ENCODE data around the gene BORA.
"Not testable (repeated sequence)": the region's sequence is repeated elsewhere in the genome, so short reads cannot be mapped to it uniquely, and the experiment has no call there.

BORA gene

GRCh38 chr13:72727417-72728289, at the start of gene BORA, which contains the start of gene MZT1:
Gene BORA, plus strand, starts transcription at chr13:72727923. Its CDS starts 1,018 bp downstream, at chr13:72728941.
Gene MZT1, minus strand, starts transcription at chr13:72727629. Its CDS starts 27 bp downstream, at chr13:72727602.
- DNase-seq: peak; percentile 96

GRCh38 chr13:72678312-72678711, 49.4 kb upstream of the BORA start:
- DNase-seq: no peak

- no peak for DNase-seq
Measured at GRCh38 chr13:72680353-72680752, 47.4 kb upstream of the BORA start.

- no peak for DNase-seq
Measured at GRCh38 chr13:72686766-72687165, 41.0 kb upstream of the BORA start.

GRCh38 chr13:72689181-72689696, 38.5 kb upstream of the BORA start:
- DNase-seq: no peak

- DNase-seq: no peak
Measured at GRCh38 chr13:72692884-72693514, 34.7 kb upstream of the BORA start.

- no peak for DNase-seq
Measured at GRCh38 chr13:72693832-72694231, 33.9 kb upstream of the BORA start.

- DNase-seq: no peak
Measured at GRCh38 chr13:72694314-72694713, 33.4 kb upstream of the BORA start.

- no peak for DNase-seq
Measured at GRCh38 chr13:72696579-72696978, 31.1 kb upstream of the BORA start.

GRCh38 chr13:72698164-72698563, 29.6 kb upstream of the BORA start:
- no peak for DNase-seq

GRCh38 chr13:72700509-72700908, 27.2 kb upstream of the BORA start:
- DNase-seq: no peak

- no peak for DNase-seq
Measured at GRCh38 chr13:72716776-72717175, 10.9 kb upstream of the BORA start.

- DNase-seq: not testable (repeated sequence)
Measured at GRCh38 chr13:72726185-72726584, 1.5 kb upstream of the BORA start.

GRCh38 chr13:72726726-72727416, 852 bp upstream of the BORA start:
- peak; percentile 44 for DNase-seq

- DNase-seq: no peak
Measured at GRCh38 chr13:72728290-72728605, 525 bp downstream of the BORA start.

GRCh38 chr13:72737033-72737432, 9.3 kb downstream of the BORA start:
- DNase-seq: no peak

- no peak for DNase-seq
Measured at GRCh38 chr13:72740015-72740414, 12.3 kb downstream of the BORA start.

GRCh38 chr13:72745260-72745659, 17.5 kb downstream of the BORA start:
- DNase-seq: no peak

- DNase-seq: no peak
Measured at GRCh38 chr13:72751220-72751619, 23.5 kb downstream of the BORA start.

GRCh38 chr13:72754111-72754510, 26.4 kb downstream of the BORA start:
- no peak for DNase-seq

GRCh38 chr13:72757792-72758535, 30.2 kb downstream of the BORA start:
- DNase-seq: no peak

- no peak for DNase-seq
Measured at GRCh38 chr13:72760189-72760588, 32.5 kb downstream of the BORA start.

- DNase-seq: no peak
Measured at GRCh38 chr13:72763411-72763810, 35.7 kb downstream of the BORA start.

Data from stimulated activated CD4-positive, alpha-beta T cell treated with anti-CD3 and anti-CD28 coated beads, Interleukin-1b, Interleukin-23, amount 100 ng/mL, for 48 hours (primary cell).